IMR-90 (cell line): ENCODE results near the gene REPIN1. TPM values are rescaled to one million over a fixed set of nuclear protein-coding genes. Genes with fewer than 3 reads are reported as not detected.

ENCODE experiments used
- ATAC-seq: fragments of 200-7000 bp; cut with Tn5 transposase; 2 replicates; pipeline ENCODE4 v1.9.1; 2020; ENCODE audit warnings: low read depth, mild to moderate bottlenecking, moderate library complexity
- BruUV-seq: library from RNA; stranded (reverse); fragments of 400-500 nt; replicated peaks from 2 replicates; lab custom pipeline; 2021; lab: Mats Ljungman, UMichigan
- CTCF ChIA-PET: fragments of 300-600 bp; formaldehyde crosslinking; extraction: SDS; loops from one replicate; lab custom pipeline; 2021; ENCODE audit warnings: antibody characterized with exemption; lab: Yijun Ruan, JAX
- POLR2A ChIA-PET: fragments of 300-600 bp; sonication (Branson Sonifier 250); formaldehyde crosslinking; loops from one replicate; lab custom pipeline; 2022; ENCODE audit warnings: antibody characterized with exemption; ENCODE audit not compliant: unreplicated experiment; lab: Charles Lee
- DNase-seq: peaks from one replicate; pipeline ENCODE4 v3.0.0; 2013
- H2AFZ ChIP-seq: replicated peaks from 2 replicates; pipeline ENCODE3; 2013; ENCODE audit warnings: low read length, mild to moderate bottlenecking; ENCODE audit not compliant: poor library complexity
- H2AK5ac ChIP-seq: 2 replicates; pipeline ENCODE4 v1.6.1; 2013; ENCODE audit warnings: low read depth, low read length, inconsistent platforms
- H2AK9ac ChIP-seq: replicated peaks from 2 replicates; pipeline ENCODE3; 2013; ENCODE audit warnings: mild to moderate bottlenecking, low read depth, low read length, moderate library complexity; ENCODE audit not compliant: poor library complexity
- H2BK120ac ChIP-seq: 2 replicates; pipeline ENCODE4 v1.6.1; 2013; ENCODE audit warnings: low read depth, low read length, inconsistent platforms
- H2BK15ac ChIP-seq: 3 replicates; pipeline ENCODE4 v1.6.1; 2013; ENCODE audit warnings: low read depth, low read length, inconsistent platforms
- H2BK20ac ChIP-seq: 2 replicates; pipeline ENCODE4 v1.6.1; 2013; ENCODE audit warnings: low read depth, mild to moderate bottlenecking, inconsistent platforms, low read length, moderate library complexity
- H2BK5ac ChIP-seq: 2 replicates; pipeline ENCODE4 v1.6.1; 2013; ENCODE audit warnings: mild to moderate bottlenecking, low read depth, low read length, inconsistent platforms; ENCODE audit not compliant: poor library complexity, severe bottlenecking
- H3K14ac ChIP-seq: replicated peaks from 2 replicates; pipeline ENCODE4 v1.6.1; 2013; ENCODE audit warnings: low read depth, low read length, inconsistent platforms
- H3K18ac ChIP-seq: 2 replicates; pipeline ENCODE4 v1.6.1; 2013; ENCODE audit warnings: low read depth, low read length, control low read depth
- H3K23ac ChIP-seq: 2 replicates; pipeline ENCODE4 v1.6.1; 2013; ENCODE audit warnings: low read depth, low read length, inconsistent platforms
- H3K27ac ChIP-seq: 2 replicates; pipeline ENCODE4 v1.5.1; 2013; ENCODE audit warnings: mild to moderate bottlenecking, control low read depth, low read length; ENCODE audit not compliant: insufficient read depth
- H3K27me3 ChIP-seq: 2 replicates; pipeline ENCODE4 v1.6.1; 2013; ENCODE audit warnings: low read length; ENCODE audit not compliant: control insufficient read depth, insufficient read depth
- H3K36me3 ChIP-seq: 2 replicates; pipeline ENCODE4 v1.6.1; 2013; ENCODE audit warnings: low read length, mixed read lengths; ENCODE audit not compliant: control insufficient read depth, insufficient read depth
- H3K4ac ChIP-seq: 2 replicates; pipeline ENCODE4 v1.6.1; 2013; ENCODE audit warnings: low read depth, low read length, inconsistent platforms
- H3K4me1 ChIP-seq: 2 replicates; pipeline ENCODE4 v1.6.1; 2013; ENCODE audit warnings: low read length, mixed read lengths; ENCODE audit not compliant: control insufficient read depth, insufficient read depth
- H3K4me2 ChIP-seq: 2 replicates; pipeline ENCODE4 v1.6.1; 2013; ENCODE audit warnings: low read depth, mild to moderate bottlenecking, control low read depth, low read length, moderate library complexity
- H3K4me3 ChIP-seq: 2 replicates; pipeline ENCODE4 v1.5.1; 2013; ENCODE audit warnings: low read depth, mild to moderate bottlenecking, control low read depth, low read length, moderate library complexity; ENCODE audit not compliant: insufficient read depth
- H3K56ac ChIP-seq: 2 replicates; pipeline ENCODE4 v1.6.1; 2013; ENCODE audit warnings: low read length, inconsistent platforms; ENCODE audit not compliant: insufficient read depth; ENCODE audit errors: extremely low read depth
- H3K79me1 ChIP-seq, 2 experiments: 2 replicates each; pipeline ENCODE4 v1.6.1; 2013; ENCODE audit warnings: low read length in 2 of 2, inconsistent platforms in 1 of 2, low read depth in 1 of 2
- H3K9ac ChIP-seq: 2 replicates; pipeline ENCODE4 v1.6.1; 2013; ENCODE audit warnings: low read depth, low read length, control low read depth
- H3K9me1 ChIP-seq: 2 replicates; pipeline ENCODE4 v1.6.1; 2013; ENCODE audit warnings: low read length, inconsistent platforms; ENCODE audit not compliant: insufficient read depth
- H3K9me3 ChIP-seq: 2 replicates; pipeline ENCODE4 v1.6.1; 2013; ENCODE audit warnings: low read length; ENCODE audit not compliant: control insufficient read depth, insufficient read depth
- H4K20me1 ChIP-seq: 2 replicates; pipeline ENCODE4 v1.6.1; 2013; ENCODE audit warnings: low read length, inconsistent platforms; ENCODE audit not compliant: insufficient read depth
- H4K5ac ChIP-seq: 2 replicates; pipeline ENCODE4 v1.6.1; 2013; ENCODE audit warnings: mild to moderate bottlenecking, low read depth, low read length, control low read depth
- H4K8ac ChIP-seq, 2 experiments: 2 replicates each; pipeline ENCODE4 v1.6.1; 2013; ENCODE audit warnings: low read depth in 2 of 2, low read length in 2 of 2, control low read depth in 1 of 2, inconsistent platforms in 1 of 2
- H4K91ac ChIP-seq: 2 replicates; pipeline ENCODE4 v1.6.1; 2013; ENCODE audit warnings: low read depth, low read length, inconsistent platforms; ENCODE audit not compliant: insufficient read depth
- BHLHE40 ChIP-seq: fragments of 150-350 bp; IDR thresholded peaks from 2 replicates; pipeline ENCODE4 v1.6.1; 2016; ENCODE audit warnings: mild to moderate bottlenecking, low read depth, low read length
- CEBPB ChIP-seq: IDR thresholded peaks from 2 replicates; pipeline ENCODE4 v1.6.1; 2012; ENCODE audit warnings: low read depth, low read length, improper control_type of control experiment
- CTCF ChIP-seq: conservative IDR thresholded peaks from 2 replicates; pipeline ENCODE4 v1.5.1; 2012; ENCODE audit warnings: mild to moderate bottlenecking, low read depth, low read length, improper control_type of control experiment
- ELK1 ChIP-seq: fragments of 150-350 bp; IDR thresholded peaks from 2 replicates; pipeline ENCODE4 v1.6.1; 2016; ENCODE audit warnings: low read depth, mild to moderate bottlenecking, low read length, moderate library complexity, borderline replicate concordance
- FOS ChIP-seq: fragments of 150-350 bp; IDR thresholded peaks from 2 replicates; pipeline ENCODE4 v1.6.1; 2016; ENCODE audit warnings: low read depth, low read length
- MAFK ChIP-seq: IDR thresholded peaks from 2 replicates; pipeline ENCODE4 v1.6.1; 2012; ENCODE audit warnings: low read depth, low read length, improper control_type of control experiment
- MAZ ChIP-seq: IDR thresholded peaks from 2 replicates; pipeline ENCODE4 v1.6.1; 2012; ENCODE audit warnings: low read depth, mild to moderate bottlenecking, low read length, improper control_type of control experiment, moderate library complexity, borderline replicate concordance
- MXI1 ChIP-seq: IDR thresholded peaks from 2 replicates; pipeline ENCODE4 v1.6.1; 2012; ENCODE audit warnings: low read depth, mild to moderate bottlenecking, low read length, moderate library complexity, borderline replicate concordance
- NFE2L2 ChIP-seq: fragments of 150-350 bp; IDR thresholded peaks from 2 replicates; pipeline ENCODE4 v1.6.1; 2016; ENCODE audit warnings: low read depth, mild to moderate bottlenecking, low read length
- POLR2A ChIP-seq: IDR thresholded peaks from 2 replicates; pipeline ENCODE4 v1.6.1; 2012; ENCODE audit warnings: mild to moderate bottlenecking, low read depth, low read length
- RAD21 ChIP-seq: IDR thresholded peaks from 2 replicates; pipeline ENCODE4 v1.6.1; 2012; ENCODE audit warnings: low read length, improper control_type of control experiment
- RCOR1 ChIP-seq: IDR thresholded peaks from 2 replicates; pipeline ENCODE4 v1.6.1; 2012; ENCODE audit warnings: mild to moderate bottlenecking, low read length, improper control_type of control experiment; ENCODE audit not compliant: insufficient replicate concordance
- RFX5 ChIP-seq: IDR thresholded peaks from 2 replicates; pipeline ENCODE4 v1.8.0; 2012; ENCODE audit warnings: low read depth, mild to moderate bottlenecking, low read length, moderate library complexity
- SMC3 ChIP-seq: fragments of 150-350 bp; IDR thresholded peaks from 2 replicates; pipeline ENCODE4 v1.6.1; 2016; ENCODE audit warnings: low read depth, mild to moderate bottlenecking, antibody characterized with exemption, low read length, moderate library complexity
- USF2 ChIP-seq: fragments of 150-350 bp; IDR thresholded peaks from 2 replicates; pipeline ENCODE4 v1.6.1; 2017; ENCODE audit warnings: mild to moderate bottlenecking, antibody characterized with exemption, low read length, low read depth
- WGBS, 2 experiments: methylation state at CpG; one replicate each; pipeline versions ENCODE4 v1.1.5 to v1.1.7; 2013; ENCODE audit warnings: missing lambda C conversion rate in 2 of 2; ENCODE audit not compliant: insufficient read length in 1 of 2; ENCODE audit errors: extremely low coverage in 2 of 2; 5-methylcytosine and 5-hydroxymethylcytosine counted together
- dilution Hi-C: fragments of 300-500 bp; cut with HindIII; formaldehyde crosslinking; loops from one replicate; pipeline ENCODE4 v1.14.3; 2018; ENCODE audit warnings: low sequenced_read_pairs; ENCODE audit not compliant: unreplicated experiment
- in situ Hi-C: fragments of 300-500 bp; cut with MboI; formaldehyde crosslinking; loops from 3 replicates; pipeline ENCODE4 v1.14.3; 2019; ENCODE audit warnings: low sequenced_read_pairs, inconsistent platforms, mixed read lengths
- intact Hi-C: fragments of 100-400 bp; cut with micrococcal nuclease; formaldehyde crosslinking; loops from 2 replicates; pipeline ENCODE4 v1.10.0; 2022
- polyA plus RNA-seq, 3 experiments: library from polyadenylated mRNA; depleted of rRNA; stranded (reverse); fragments of >200 nt; gene quantifications; 2 replicates each; pipeline ENCODE4 v1.2.3, GENCODE V29; 2012; ENCODE audit warnings: low replicate concordance in 1 of 3
- total RNA-seq: library from RNA; depleted of rRNA; stranded (reverse); fragments of >200 nt; gene quantifications from 2 replicates; pipeline ENCODE4 v1.2.3, GENCODE V29; 2012

REPIN1 gene
- total and polyA plus RNA-seq, 2 of the 4 experiments (the other 2 are of a cell fraction) = 19.4 to 50.6 TPM

- intact Hi-C loops = no loop called here
- no peak overlapping the region for H2BK20ac ChIP-seq
- in situ Hi-C loops = no loop called here
- no peak overlapping the region for H2BK15ac ChIP-seq
- H2AK9ac ChIP-seq = no peak overlapping the region
- POLR2A ChIA-PET = no interaction called here
- H3K4me1 ChIP-seq = peaks cover 2% of the 10 kb centered on the region; the same call in 1 of the 2 replicates
- no peak overlapping the region for H2BK5ac ChIP-seq
- no peak overlapping the region for H3K56ac ChIP-seq
- peaks cover 16% of the 10 kb centered on the region for H3K9me3 ChIP-seq
- no peak overlapping the region for H2AFZ ChIP-seq
- no peaks in the 10 kb centered on the region for H3K79me1 ChIP-seq
- CTCF ChIA-PET = no interaction called here
- H2BK120ac ChIP-seq = no peak overlapping the region
- DNase-seq (no peak), ATAC-seq (no peak)
- H3K4me2 ChIP-seq = no peak overlapping the region
- H3K14ac ChIP-seq = no peak overlapping the region
- no peak overlapping the region for H4K5ac ChIP-seq
- H3K4ac ChIP-seq = no peak overlapping the region
- TF ChIP-seq RCOR1 = no peak
- no peak for TF ChIP-seq SMC3
- TF ChIP-seq USF2 = no peak
- no peak for TF ChIP-seq MAZ
- TF ChIP-seq NFE2L2 = no peak
- TF ChIP-seq FOS = no peak
- TF ChIP-seq MAFK = no peak
- no peak for TF ChIP-seq CEBPB
- no peak for TF ChIP-seq MXI1
- TF ChIP-seq RFX5 = no peak
- TF ChIP-seq BHLHE40 = no peak
- TF ChIP-seq CTCF = no peak
- TF ChIP-seq RAD21 = no peak
- TF ChIP-seq ELK1 = no peak
- TF ChIP-seq POLR2A = no peak
- H4K20me1 ChIP-seq = no peaks in the 10 kb centered on the region
- H3K23ac ChIP-seq = no peak overlapping the region
- no peak overlapping the region for H3K18ac ChIP-seq
- H3K4me3 ChIP-seq = no peak overlapping the region
- H4K8ac ChIP-seq = no peak overlapping the region
- no peaks in the 10 kb centered on the region for H3K36me3 ChIP-seq
- BruUV-seq = no TSS peak
- dilution Hi-C loops = no loop called here
- H3K9me1 ChIP-seq = no peaks in the 10 kb centered on the region
- no peak overlapping the region for H3K9ac ChIP-seq
- no peak overlapping the region for H4K91ac ChIP-seq
- WGBS, 2 experiments = 86% methylated on average over 2 of the region's 5 CpGs; no CpG with 5 or more reads in 1 of the 2 experiments
- H3K27ac ChIP-seq = no peak overlapping the region
- H3K27me3 ChIP-seq = peaks cover 21% of the 10 kb centered on the region
- H2AK5ac ChIP-seq = no peak overlapping the region
These were observed 21.7 kb upstream of the REPIN1 start for GRCh38 chr7:150346922-150347321.
